Measurements from ENCODE around the gene CD9. TPM values are rescaled to one million over a fixed set of nuclear protein-coding genes. Genes with fewer than 3 reads are reported as not detected.
"Not testable (repeated sequence)": the region's sequence is repeated elsewhere in the genome, so short reads cannot be mapped to it uniquely, and the experiment has no call there.

CD9 gene
- total RNA-seq, 1 experiment from 2014 or later = 83.5 TPM

GRCh38 chr12:6199531-6200255, 507 bp upstream of the CD9 start:
- no peak for DNase-seq (ENCODE audit: low read depth)

DNA sequence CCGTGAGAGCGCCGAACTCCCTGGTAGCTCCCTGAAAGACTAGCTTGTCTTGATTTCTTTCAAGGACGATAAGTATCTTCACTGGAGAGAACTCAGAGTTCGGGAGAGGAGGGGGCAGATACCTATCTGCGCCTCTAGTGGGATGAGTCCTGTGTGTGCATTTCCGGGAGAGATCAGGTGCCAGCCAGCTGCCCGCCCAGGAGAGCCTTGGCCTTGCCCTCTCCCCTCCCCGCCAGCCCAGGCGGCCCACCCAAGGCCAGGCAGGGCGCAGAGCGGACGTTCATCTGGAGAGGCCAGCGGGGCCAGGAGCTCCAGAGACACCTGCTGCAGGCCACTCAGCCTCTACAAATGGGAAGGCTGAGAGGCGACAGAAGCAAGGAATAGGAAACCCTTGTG, 1.0 kb downstream of the CD9 start:
- no peak for DNase-seq (ENCODE audit: low read depth)

DNA sequence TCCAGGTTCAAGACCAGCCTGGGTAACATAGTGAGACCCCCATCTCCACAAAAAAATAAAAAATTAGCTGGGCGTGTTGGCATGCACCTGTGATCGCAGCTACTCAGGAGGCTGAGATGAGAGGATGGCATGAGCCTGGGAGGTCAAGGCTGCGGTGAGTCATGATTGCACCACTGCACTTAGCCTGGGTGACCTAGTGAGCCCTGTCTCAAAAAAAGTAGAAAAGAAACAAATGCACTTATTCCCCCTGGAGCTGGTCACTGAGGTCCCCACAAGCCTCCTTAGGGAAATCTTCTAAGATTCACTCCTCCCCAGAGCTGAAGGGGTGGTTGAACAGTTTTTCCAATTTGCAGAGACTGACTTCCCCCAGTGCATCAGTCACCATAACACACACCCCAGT, 1.6 kb downstream of the CD9 start:
- DNase-seq (ENCODE audit: low read depth) = no peak

DNA sequence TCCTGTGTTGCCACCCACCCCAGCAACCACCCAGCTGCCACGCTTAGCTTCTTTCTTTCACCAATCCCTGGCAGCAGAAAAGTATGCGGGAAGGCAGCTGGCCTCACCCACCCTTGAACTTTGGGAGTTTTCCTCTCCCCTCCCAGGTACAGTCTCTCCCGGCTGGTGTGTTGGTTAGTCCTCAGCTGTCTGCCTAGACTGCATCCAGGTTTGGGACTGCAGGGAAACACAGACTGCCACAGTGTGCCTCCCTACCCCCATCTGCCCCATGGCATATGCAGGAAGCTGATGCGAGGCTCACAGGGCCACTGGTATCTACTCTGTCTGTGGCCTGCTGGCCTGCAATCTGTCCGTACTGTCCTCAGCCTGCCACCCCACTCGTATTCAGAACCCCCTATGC, 2.1 kb downstream of the CD9 start:
- DNase-seq (ENCODE audit: low read depth) = no peak

DNA sequence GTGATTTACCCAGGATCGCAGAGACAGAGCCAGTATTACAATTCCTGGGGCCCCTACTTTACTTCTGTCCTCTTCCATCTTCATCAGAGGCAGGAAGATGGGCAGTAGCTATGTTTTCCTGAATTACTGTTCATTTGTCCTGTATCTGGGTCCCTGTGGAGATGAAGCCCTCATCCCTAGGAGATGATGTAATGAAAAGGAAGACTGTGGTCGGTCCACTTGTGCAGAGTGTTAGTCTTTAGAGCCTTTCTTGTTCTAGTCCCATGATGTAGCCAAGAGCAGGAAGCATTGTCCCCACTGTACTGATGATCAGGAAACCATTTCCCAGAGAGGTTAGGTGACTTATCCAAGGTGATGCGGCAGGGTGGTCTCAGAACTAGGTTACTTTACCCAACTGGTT, 2.6 kb downstream of the CD9 start:
- DNase-seq (ENCODE audit: low read depth) = no peak

GRCh38 chr12:6203601-6204000, 3.4 kb downstream of the CD9 start:
- no peak for DNase-seq (ENCODE audit: low read depth)

- no peak for DNase-seq (ENCODE audit: low read depth)
These were observed 4.4 kb downstream of the CD9 start for GRCh38 chr12:6204533-6205143.

GRCh38 chr12:6205144-6205539, 4.9 kb downstream of the CD9 start:
- no peak for DNase-seq (ENCODE audit: low read depth)

- no peak for DNase-seq (ENCODE audit: low read depth)
These were observed 5.6 kb downstream of the CD9 start for GRCh38 chr12:6205761-6206160.

- no peak for DNase-seq (ENCODE audit: low read depth)
These were observed 6.1 kb downstream of the CD9 start for GRCh38 chr12:6206327-6206726.

DNA sequence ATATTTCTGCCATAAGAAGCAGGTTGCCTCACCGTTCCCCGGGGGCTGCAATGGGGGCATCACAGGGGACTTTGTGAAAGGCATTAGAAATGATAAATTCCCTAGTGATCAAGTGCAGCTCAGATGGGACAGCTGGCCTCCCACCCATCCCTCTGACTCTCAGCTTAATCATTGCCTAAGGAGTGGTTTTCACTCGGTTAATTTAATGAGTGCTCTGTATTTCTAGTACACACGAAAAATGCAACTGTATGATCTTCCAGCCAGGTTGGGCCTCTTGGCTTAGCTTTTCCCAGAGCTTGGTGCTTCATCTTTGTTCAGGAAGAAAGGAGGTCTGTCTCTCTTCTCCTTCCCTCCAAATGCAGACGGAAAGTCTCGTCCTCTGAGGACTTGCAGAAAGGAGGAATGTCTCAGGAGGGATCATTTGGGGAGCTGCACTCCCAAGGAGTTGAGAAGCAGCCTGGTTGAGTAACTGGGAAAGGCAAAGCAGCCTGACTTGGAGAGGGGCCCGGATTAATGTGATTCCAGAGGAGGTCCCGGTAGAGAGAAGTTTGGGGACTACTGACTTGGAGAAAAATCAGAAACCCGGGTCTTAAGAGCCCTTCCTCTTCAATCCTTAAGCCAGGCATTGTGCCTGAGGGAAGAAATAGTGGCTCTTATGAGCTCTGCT, 7.2 kb downstream of the CD9 start:
- DNase-seq (ENCODE audit: low read depth) = no peak

DNA sequence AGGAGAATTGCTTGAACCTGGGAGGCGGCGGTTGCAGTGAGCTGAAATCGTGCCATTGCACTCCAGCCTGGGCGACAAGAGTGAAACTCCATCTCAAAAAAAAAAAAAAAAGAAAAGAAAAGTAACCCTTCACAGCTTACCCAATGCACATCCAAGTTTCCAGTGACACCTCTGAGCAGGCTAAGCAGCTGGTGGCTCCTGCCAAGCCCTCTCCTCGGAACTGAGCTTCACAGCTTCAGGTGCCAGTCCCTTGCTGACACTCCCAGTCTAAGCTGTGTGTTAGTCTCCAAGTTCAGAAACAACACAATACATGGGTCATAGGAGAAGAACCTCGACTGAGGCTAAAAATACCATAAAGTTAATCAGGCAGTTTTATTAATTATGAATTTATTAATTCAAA, 7.9 kb downstream of the CD9 start:
- DNase-seq (ENCODE audit: low read depth) = no peak

GRCh38 chr12:6209428-6209827, 9.2 kb downstream of the CD9 start:
- DNase-seq (ENCODE audit: low read depth) = not testable (repeated sequence)

DNA sequence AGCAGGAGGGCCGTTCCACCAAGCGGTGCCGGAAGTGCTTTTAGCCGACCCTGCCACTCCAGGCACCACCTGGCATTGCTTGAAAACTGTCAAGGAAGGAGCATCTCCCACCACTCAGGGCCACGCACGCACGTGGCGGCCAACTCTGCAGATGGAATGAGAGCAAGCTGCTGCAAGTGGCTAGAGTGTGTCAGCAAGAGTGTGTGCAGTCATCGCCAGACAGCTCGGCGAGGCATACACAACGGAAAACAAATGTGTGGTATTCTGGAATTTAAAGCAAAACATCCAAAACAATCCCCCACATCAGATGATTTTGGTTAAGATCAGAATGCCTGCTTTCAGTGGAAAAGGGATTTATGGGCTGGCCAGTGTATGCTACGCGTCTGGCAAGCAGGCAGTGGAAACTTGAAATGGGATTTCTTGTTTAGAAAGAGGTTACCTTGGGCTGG, 11.2 kb downstream of the CD9 start:
- peak; percentile 42 for DNase-seq (ENCODE audit: low read depth)

DNA sequence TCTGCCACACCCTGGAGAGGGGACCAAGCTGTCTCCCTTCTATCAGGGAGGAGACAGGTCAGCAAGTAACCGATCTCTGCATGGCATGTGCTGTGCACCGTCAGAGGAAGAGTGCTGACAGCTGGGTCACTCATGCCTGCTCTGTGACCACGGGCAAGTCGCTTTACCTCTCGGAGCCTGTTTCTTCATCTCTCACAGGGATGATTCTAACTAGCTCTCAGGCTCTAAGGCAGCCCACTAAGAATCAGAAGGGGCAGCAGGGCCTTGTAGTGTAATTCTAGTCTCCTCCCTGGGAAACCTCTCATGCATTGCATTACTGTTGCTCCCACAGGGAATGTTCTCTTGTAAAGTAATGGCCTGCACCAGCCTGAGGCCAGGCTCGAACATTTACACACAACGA, 11.9 kb downstream of the CD9 start:
- DNase-seq (ENCODE audit: low read depth) = no peak

GRCh38 chr12:6213969-6214368, 13.8 kb downstream of the CD9 start:
- no peak for DNase-seq (ENCODE audit: low read depth)

- DNase-seq (ENCODE audit: low read depth) = no peak
These were observed 14.4 kb downstream of the CD9 start for GRCh38 chr12:6214633-6215032.

GRCh38 chr12:6215120-6215807, 15.1 kb downstream of the CD9 start:
- DNase-seq (ENCODE audit: low read depth) = no peak

DNA sequence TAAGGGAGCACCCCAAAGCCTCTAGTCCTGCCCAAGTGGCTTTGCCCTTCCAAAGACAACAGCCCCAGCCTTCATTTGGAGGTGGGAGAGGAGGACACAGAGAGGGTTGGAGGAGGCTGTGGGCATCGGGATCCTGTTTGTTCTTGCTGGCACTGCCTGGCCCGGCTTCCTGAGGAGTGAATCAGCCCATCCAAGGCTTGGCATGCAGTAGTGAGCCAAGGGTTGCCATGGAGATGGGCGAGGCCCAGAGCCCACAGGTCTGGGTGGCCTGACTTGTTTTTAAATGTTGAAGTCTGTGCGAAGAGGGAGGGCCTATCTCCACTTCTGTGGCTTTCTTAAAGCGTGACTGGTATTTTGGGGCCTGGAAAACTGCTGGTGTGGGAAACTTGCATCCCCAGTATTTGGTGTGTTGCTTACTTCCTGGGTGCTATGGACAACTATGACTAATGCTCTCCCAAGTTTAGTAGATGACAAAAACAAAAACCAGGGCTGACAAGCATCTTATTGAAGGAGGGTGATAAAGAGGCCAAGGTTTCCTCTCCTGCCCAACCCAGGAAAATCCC, 15.8 kb downstream of the CD9 start:
- DNase-seq (ENCODE audit: low read depth) = peak; percentile 97

GRCh38 chr12:6216581-6216980, 16.4 kb downstream of the CD9 start:
- DNase-seq (ENCODE audit: low read depth) = no peak

GRCh38 chr12:6218347-6218925, 18.2 kb downstream of the CD9 start:
- no peak for DNase-seq (ENCODE audit: low read depth)

DNA sequence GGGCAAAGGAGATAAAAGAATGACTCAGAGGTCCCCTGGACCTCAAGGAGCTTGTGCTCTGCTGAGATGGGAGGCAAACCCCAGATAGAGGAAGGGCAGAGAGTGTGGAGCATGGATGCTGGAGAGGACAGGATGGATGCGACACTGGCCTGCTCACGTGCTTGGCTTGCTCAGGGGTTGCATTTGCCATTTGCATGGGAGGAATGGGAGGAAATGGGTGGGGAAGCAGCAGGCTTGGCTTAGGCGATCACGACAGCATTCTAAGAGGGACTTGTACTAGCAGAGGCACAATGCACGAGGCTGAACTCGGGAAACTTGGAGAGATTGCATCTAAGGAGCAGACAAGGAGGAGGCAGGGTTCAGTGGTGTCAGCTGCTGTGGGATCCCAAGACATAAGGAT, 19.8 kb downstream of the CD9 start:
- DNase-seq (ENCODE audit: low read depth) = no peak
